ENCODE data around the gene EPHA3.

The EPHA3 gene

DNA sequence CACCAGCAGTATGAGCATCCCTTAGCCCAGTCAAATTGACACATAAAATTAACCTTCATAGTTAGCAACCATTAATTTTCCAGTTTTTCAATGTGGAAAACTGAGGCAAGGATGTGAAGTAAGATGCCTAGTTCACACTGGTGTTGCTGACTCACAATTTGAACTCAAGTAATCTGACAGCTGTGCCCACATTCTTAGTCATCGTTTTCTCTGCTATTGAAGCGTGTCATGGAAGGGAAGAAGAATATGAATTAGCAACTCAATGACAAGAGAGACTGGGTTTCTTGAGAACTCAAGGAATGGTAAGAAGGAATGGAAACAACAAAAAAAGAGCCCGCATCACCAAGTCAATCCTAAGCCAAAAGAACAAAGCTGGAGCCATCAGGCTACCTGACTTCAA lies 261.4 kb downstream of the EPHA3 start:
- no peak for DNase-seq

GRCh38 chr3:89372456-89372855 lies 265.0 kb downstream of the EPHA3 start:
- no peak for DNase-seq

DNA sequence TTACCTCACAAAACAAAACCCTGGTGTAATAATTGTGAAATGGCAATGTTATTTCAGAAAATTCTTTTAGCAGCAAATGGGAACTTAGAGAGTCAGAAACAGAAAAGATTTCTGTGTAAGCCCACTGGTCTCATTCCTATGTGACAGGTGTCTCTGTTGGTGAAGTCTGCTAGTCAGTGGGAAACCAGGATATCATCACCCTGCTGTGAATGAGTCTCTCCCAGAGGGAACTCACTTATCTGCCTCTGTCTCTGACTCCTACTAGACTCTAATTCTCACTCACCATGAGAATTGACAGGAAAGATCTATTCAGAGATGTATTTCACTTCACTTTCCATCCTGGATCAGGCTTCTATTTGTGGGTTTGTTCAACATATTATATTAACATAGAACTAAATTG lies 266.0 kb downstream of the EPHA3 start:
- no peak for DNase-seq

GRCh38 chr3:89375451-89375850 lies 268.0 kb downstream of the EPHA3 start:
- no peak for DNase-seq

DNA sequence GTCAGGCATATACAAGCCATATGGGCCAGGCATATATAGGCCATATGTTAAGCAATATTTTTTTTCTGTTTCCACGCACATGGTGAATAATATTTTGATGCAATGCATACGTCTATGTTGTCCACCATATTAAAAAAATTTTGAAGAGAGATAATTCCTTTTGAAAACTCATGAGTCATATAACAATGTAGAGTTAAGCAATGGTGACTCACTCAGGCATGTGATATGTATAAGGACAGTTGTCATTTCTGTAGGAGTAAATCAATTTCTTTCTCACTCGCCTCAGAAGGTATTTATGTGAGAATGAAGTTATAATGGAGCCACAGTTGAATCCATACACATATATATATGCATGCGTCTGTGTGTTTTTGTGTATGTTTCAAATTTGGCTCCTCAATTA lies 272.6 kb downstream of the EPHA3 start:
- DNase-seq = no peak

DNA sequence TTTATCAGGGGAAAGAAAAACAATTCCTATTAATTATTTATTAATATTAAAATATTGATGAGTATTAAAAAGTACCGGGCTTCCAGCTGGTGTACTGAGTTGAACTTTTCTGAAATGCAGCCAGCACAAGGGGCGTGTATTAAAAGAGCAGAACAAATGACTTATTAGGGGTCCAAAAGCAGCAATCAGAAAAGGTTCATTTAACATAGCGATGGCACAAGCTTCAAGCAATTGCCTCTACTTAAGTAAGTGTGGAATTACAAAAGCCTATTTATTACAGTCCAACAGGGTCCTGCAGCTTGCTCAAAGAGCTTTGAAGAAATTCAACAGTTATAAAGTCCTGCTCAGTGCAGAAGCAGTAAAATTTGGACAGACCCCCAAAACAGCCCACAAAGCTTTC lies 285.6 kb downstream of the EPHA3 start:
- no peak for DNase-seq

- DNase-seq = no peak
Observed at GRCh38 chr3:89395456-89395855, 288.0 kb downstream of the EPHA3 start.

- no peak for DNase-seq
Observed at GRCh38 chr3:89395996-89396395, 288.6 kb downstream of the EPHA3 start.

- DNase-seq = no peak
Observed at GRCh38 chr3:89402051-89402450, 294.6 kb downstream of the EPHA3 start.

DNA sequence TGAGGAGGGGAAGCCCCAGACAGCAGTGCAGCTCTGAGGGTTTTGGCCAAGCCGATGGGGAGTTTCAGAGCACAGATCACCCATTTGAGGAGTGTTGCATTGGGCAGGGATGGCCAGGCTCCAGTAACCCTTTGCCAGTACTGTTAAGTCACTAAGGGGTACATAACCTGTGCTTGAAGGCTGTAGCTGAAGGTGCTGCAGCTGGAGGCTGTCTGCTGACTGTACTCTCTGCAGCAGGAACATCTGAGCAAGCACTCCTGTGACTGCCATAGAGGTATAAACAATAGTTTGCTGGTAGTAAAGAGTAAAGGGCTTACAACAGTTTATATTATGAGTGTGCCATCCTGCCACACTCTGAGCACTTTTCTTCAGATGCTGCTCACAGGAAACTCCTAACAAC lies 297.8 kb downstream of the EPHA3 start:
- DNase-seq = no peak

- no peak for DNase-seq
Observed at GRCh38 chr3:89405593-89405992, 298.2 kb downstream of the EPHA3 start.

DNA sequence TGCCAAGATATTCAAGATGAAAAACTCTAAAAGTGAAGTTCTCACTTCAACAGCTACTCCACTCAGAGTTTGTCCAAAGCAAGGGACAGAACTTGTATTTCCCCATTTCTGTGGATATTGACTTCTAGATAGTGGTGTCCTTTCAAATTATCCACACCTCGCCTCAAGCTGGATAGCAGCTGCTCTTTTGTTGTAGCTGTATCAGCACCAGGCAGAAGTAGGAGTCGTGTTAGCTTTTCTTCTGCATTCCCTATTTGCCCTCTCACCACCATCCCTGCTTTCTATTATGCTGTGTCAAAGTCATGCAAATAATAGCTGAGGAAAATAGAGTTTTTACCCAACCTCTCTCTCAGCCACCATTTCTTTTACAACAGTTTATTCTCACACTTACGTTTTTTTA lies 303.8 kb downstream of the EPHA3 start:
- DNase-seq = no peak

DNA sequence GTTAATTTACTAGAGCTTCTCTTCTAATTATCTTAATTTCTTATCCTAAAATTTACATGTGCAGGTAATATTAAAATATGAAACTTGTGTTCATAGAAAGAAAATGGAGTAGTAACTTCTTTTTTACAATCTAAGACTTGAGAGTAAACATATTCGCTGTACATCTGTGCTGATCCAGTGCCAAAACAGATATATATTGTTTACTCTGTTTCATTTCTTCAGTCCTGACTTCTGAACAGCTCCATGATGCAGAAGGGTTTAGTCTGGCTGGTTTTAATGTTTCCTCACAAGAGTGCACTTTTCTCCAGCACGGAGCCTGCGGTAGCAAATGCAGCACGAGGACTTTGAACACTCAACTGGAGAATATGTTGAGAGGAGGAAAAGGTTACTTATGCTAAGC lies 306.8 kb downstream of the EPHA3 start:
- DNase-seq = no peak

- DNase-seq = peak; percentile 28
Observed at GRCh38 chr3:89419647-89420241, 312.3 kb downstream of the EPHA3 start.

DNA sequence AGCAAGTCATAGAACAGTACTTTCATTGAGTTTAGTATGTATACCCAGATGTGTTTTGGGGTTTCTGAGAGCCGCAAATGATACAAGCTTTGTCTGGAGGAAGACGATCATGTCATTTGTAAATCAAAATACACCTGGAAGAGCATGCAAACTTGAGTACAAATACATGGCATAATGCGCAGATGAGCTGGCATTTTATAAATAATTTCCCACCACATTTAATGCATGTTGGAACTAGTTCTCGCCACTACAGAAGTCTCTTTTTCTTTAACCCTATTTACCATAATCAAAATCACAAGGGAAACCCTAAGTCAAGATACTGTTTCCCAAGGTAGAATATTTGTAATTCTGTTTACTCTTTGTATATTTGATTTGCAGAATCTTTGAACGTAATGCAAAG lies 318.6 kb downstream of the EPHA3 start:
- DNase-seq = no peak

DNA sequence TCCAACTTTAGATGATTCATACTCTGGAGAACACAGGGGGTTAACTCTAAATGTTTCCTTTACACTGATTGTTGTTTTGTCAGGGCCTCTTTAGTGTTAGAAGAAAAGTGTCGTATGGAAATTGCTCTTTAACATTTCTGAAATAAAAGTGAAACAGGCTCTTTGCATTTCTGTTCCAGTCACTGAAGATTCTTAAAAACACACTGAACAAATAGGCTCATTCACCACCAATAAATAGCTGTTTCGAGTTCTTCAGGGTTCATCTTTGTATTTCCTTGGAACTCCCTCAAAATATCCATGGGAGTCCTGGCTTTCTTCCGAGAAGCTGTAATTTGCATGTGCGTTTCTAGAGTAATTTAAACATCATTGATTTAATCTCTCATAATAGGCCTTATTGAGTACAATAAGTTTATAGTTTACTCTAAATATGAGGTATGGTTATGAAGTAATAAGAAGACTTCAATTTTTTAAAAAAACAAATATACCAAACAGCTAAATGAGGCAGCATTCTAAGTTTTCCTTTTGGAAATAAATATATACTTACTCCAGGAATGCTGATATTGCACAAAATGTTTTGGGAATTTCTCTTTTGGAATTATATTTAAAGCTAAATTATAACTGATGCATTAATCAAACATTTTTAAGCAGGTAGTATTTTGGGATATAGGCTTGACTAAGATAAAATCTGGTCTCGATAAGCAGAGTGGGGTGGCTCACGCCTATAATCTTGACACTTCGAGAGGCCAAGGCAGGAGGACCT lies 327.4 kb downstream of the EPHA3 start:
- no peak for DNase-seq

- DNase-seq = no peak
Observed at GRCh38 chr3:89436846-89437245, 329.4 kb downstream of the EPHA3 start.

DNA sequence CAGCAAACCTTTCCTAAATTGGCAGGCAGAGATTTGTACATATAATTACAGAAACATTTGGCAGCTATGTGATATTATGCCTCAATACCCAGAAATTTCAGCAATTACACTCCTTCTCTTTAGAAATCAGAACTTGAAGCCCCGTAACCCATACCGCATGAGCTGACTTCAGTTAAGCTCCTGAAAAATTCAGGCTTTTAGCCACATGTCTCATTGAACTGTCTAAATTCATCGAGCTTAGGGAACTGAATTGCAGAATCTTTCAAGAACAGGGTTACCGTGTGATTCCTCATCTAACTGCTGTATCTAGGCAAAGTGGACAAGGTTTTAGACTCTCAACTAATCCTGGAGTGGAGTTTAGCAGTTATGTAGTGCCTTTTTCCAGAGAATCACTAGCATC lies 333.0 kb downstream of the EPHA3 start:
- DNase-seq = no peak

GRCh38 chr3:89441141-89441540 lies 333.7 kb downstream of the EPHA3 start:
- no peak for DNase-seq

DNA sequence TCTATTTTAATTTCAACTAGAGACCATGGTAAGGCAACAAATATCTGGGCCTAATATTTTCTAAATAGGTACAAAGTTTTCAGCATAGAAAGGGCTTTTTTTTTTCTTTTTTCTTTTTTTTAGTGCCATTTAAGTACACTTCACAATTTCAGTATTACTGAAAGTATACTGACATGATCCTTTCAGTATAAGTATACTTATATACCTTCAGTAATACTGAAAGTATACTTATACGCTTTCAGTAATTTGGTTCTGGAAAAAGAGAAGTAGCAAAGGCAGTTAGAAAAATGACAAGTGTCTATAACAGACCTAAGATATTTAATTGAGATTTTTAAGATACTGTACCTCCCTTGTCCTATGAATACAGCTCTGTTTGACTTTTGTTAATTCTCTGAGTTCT lies 339.2 kb downstream of the EPHA3 start:
- no peak for DNase-seq

DNA sequence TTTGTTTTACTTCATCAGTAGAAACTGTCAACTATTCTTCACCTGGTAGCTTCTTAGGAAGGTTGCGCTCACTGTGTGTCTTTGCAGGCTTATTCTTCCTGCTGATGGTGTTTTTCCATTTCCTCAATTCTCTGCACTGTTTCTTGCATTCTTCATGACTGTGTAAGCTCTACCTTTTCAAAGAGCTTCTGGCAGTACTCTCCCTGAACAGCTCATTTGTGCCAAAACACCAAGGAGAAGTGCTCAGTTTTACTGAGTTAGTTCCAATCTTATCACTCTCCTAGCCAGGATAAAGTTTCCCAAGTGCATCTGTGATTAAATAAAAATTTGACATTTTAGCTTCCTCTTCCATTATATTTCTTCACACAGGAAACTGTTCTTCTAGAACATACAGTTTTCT lies 339.8 kb downstream of the EPHA3 start:
- no peak for DNase-seq

DNA sequence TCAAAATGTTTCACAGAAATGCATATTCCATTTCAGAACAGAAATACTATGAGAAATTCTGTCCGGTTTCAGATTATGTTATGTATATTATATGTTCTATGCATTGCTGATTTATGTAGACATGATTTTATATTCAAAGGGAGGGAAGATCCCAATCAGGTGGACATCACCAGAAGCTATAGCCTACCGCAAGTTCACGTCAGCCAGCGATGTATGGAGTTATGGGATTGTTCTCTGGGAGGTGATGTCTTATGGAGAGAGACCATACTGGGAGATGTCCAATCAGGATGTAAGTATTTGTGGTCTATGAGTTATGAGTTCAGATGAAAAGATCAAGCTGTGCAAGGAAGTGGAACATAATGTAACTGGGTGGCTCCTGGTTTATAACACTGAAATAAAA lies 341.7 kb downstream of the EPHA3 start:
- DNase-seq = no peak

DNA sequence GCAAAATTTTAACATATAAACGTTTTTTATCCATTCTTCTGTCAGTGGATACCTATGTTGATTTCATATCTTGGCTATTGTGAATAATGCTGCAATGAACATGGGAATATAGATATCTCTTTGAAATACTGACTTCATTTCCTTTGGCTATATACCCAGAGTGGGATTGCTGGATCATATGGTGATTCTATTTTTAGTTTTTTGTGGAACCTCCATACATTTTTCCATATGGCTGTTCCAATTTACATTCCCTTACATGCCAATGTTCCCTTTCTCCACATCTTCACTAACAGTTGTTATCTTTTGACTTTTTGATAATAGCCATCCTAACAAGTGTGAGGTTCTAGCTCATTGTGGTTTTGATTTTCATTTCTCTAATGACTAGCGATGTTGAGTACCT lies 344.6 kb downstream of the EPHA3 start:
- no peak for DNase-seq

DNA sequence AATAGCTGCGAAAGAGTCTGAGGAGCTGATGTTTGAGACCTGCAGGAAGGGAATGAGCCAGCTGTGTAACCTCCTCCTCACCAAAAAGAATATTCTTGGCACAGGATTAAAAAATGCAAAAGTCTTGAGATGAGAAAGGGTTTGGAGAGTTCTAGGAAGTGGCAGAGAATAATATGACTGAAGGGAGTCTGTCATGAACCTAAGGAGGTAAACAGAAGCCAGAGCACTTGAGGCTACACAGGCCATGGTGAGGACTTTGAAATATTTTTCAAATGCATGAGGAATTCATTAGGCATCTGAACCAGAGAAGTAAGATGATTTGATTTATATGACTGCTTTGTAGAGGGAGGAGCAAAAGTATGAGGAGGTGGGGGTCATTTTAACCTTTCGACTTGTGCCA lies 347.8 kb downstream of the EPHA3 start:
- DNase-seq = no peak

- DNase-seq = peak; percentile 82
Observed at GRCh38 chr3:89467898-89468363, 360.5 kb downstream of the EPHA3 start.

Data from right hindlimb (tissue), 1 donor.